ENCODE results near the gene ZSCAN1. TPM values are rescaled to one million over a fixed set of nuclear protein-coding genes. Genes with fewer than 3 reads are reported as not detected.

The ZSCAN1 gene
- total and polyA plus RNA-seq, 10 of the 15 experiments (the other 5 are each of a cell fraction or from before 2014, with no cell fraction given): not detected

GRCh38 chr19:57992841-57993240, 41.0 kb upstream of the ZSCAN1 start:
- intact Hi-C loops (cut with micrococcal nuclease; ENCODE audit: unreplicated experiment): no loop called here
- no peak overlapping the region for H3K27ac ChIP-seq (ENCODE audit: control insufficient read depth, insufficient read depth)
- TF ChIP-seq E4F1 (IDR thresholded peaks at IDR 0.05; ENCODE audit: borderline replicate concordance, partially characterized antibody) (no peak), PBX3 (IDR thresholded peaks at IDR 0.05; ENCODE audit: insufficient replicate concordance, low read depth, low read length) (no peak)
- no TSS peak for BruUV-seq (replicated peaks)
- no peak overlapping the region for H3K9ac ChIP-seq (ENCODE audit: control insufficient read depth, insufficient read depth, low read length)
- ChIA-PET POLR2A (no interaction called here), CTCF (no interaction called here), RAD21 (ENCODE audit: unreplicated experiment) (no interaction called here), SMC1A (ENCODE audit: uncharacterized antibody, unreplicated experiment) (no interaction called here)
- H4K20me1 ChIP-seq (ENCODE audit: control insufficient read depth, insufficient read depth): no peaks in the 10 kb centered on the region
- H3K9me3 ChIP-seq (replicated peaks; ENCODE audit: control insufficient read depth, insufficient read depth, low read length): peaks cover 28% of the 10 kb centered on the region; the same call in 2 of the 3 replicates
- DNase-seq (ENCODE audit: low read depth, low spot score) (no peak), FAIRE-seq (no peak), ATAC-seq (no peak)
- H3K4me1 ChIP-seq (ENCODE audit: control insufficient read depth, insufficient read depth, low read length): no peaks in the 10 kb centered on the region
- H3K27me3 ChIP-seq (replicated peaks in 1 of 2; ENCODE audit: control insufficient read depth in 2 of 2, insufficient read depth in 2 of 2, low read length in 1 of 2): no peaks in the 10 kb centered on the region
- in situ Hi-C loops (cut with MboI): no loop called here
- no peaks in the 10 kb centered on the region for H3K79me2 ChIP-seq (ENCODE audit: control insufficient read depth, insufficient read depth, low read length)
- no peak overlapping the region for H3K4me3 ChIP-seq
- H3K36me3 ChIP-seq (ENCODE audit: control insufficient read depth in 2 of 2, insufficient read depth in 2 of 2, low read length in 1 of 2): 0 out of 4 replicates have a peak, but pooled peaks cover 0 to 2% of the 10 kb centered on the region in 2 experiments
- no peak overlapping the region for H2AFZ ChIP-seq (ENCODE audit: control insufficient read depth, low read depth, low read length)
- H3K4me2 ChIP-seq (ENCODE audit: control insufficient read depth, insufficient read depth): no peak overlapping the region
- WGBS (ENCODE audit: insufficient coverage, insufficient replicate concordance, low lambda C conversion rate, missing lambda C conversion rate): 50% methylated on average over 1 of the region's 1 CpG

- POLR2A ChIA-PET: no interaction called here
- H3K4me3 ChIP-seq: no peak overlapping the region
- intact Hi-C loops (cut with micrococcal nuclease; ENCODE audit: unreplicated experiment): no loop called here
- RAD21 ChIA-PET (ENCODE audit: unreplicated experiment): no interaction called here
- H3K9me3 ChIP-seq (replicated peaks; ENCODE audit: control insufficient read depth, insufficient read depth, low read length): peaks cover 48% of the 10 kb centered on the region
- no peaks in the 10 kb centered on the region for H3K27me3 ChIP-seq (replicated peaks in 1 of 2; ENCODE audit: control insufficient read depth in 2 of 2, insufficient read depth in 2 of 2, low read length in 1 of 2)
- H3K36me3 ChIP-seq (ENCODE audit: control insufficient read depth in 2 of 2, insufficient read depth in 2 of 2, low read length in 1 of 2): peaks cover 7 to 12% of the 10 kb centered on the region in 2 experiments
- H3K27ac ChIP-seq (ENCODE audit: control insufficient read depth, insufficient read depth): no peak overlapping the region
- no peak overlapping the region for H3K9ac ChIP-seq (ENCODE audit: control insufficient read depth, insufficient read depth, low read length)
- no peak overlapping the region for H2AFZ ChIP-seq (ENCODE audit: control insufficient read depth, low read depth, low read length)
- no peak for FAIRE-seq
- H3K4me2 ChIP-seq (ENCODE audit: control insufficient read depth, insufficient read depth): no peak overlapping the region
- ATAC-seq: no peak
- CTCF ChIA-PET: no interaction called here
- WGBS (ENCODE audit: insufficient coverage, insufficient replicate concordance, low lambda C conversion rate, missing lambda C conversion rate): 100% methylated on average over 4 of the region's 4 CpGs
- in situ Hi-C loops (cut with MboI): no loop called here
- H3K79me2 ChIP-seq (ENCODE audit: control insufficient read depth, insufficient read depth, low read length): peaks cover 5% of the 10 kb centered on the region; the same call in 1 of the 2 replicates
- no peaks in the 10 kb centered on the region for H4K20me1 ChIP-seq (ENCODE audit: control insufficient read depth, insufficient read depth)
- no peak for DNase-seq (ENCODE audit: low read depth, low spot score)
- SMC1A ChIA-PET (ENCODE audit: uncharacterized antibody, unreplicated experiment): no interaction called here
- H3K4me1 ChIP-seq (ENCODE audit: control insufficient read depth, insufficient read depth, low read length): peaks cover 4% of the 10 kb centered on the region; the same call in 1 of the 2 replicates
- no TSS peak for BruUV-seq (replicated peaks)
- TF ChIP-seq IRF3 (IDR thresholded peaks at IDR 0.05) (no peak), TAF1 (IDR thresholded peaks at IDR 0.05; ENCODE audit: borderline replicate concordance, low read depth, low read length) (no peak), RELB (IDR thresholded peaks at IDR 0.05; ENCODE audit: low read depth) (no peak), PRDM15 (CRISPR knock-in tag; IDR thresholded peaks at IDR 0.05) (no peak)
These were observed 33.1 kb upstream of the ZSCAN1 start for GRCh38 chr19:58000677-58001076.

All from GM12878 (cell line).